HTR-8/SVneo (cell line): ENCODE results near the gene RAB10.
"Not testable (repeated sequence)": the region's sequence is repeated elsewhere in the genome, so short reads cannot be mapped to it uniquely, and the experiment has no call there.

Experiments
- DNase-seq: peaks from one replicate; pipeline ENCODE4 v3.0.0; 2011; ENCODE audit warnings: low spot score, mixed read lengths; ENCODE audit not compliant: insufficient read length
- FAIRE-seq: peaks from 2 replicates; lab custom pipeline; 2011; peaks lifted over from hg19 to GRCh38; lab: Jason Lieb, UNC

The RAB10 gene

DNA sequence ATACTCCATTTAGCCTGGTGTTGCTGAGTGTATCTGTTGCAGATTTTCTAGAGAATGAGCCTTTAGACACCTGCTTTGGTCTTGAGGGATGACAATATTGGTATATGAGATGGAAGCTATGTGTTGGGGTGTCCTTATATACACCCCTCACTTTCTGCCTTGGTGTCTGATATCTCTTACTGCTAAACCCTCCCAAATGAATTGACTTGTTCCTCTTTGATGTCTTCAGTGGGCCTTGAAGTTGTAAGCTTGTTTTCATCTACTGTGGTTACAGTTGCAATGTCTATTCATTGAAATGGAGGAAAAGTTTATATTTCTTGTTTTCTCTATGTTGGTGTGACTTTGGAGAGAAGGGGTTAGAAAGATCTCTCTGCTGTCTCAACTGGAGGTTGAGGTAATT lies 18.9 kb downstream of the RAB10 start:
- DNase-seq (no peak), FAIRE-seq (no peak)

DNA sequence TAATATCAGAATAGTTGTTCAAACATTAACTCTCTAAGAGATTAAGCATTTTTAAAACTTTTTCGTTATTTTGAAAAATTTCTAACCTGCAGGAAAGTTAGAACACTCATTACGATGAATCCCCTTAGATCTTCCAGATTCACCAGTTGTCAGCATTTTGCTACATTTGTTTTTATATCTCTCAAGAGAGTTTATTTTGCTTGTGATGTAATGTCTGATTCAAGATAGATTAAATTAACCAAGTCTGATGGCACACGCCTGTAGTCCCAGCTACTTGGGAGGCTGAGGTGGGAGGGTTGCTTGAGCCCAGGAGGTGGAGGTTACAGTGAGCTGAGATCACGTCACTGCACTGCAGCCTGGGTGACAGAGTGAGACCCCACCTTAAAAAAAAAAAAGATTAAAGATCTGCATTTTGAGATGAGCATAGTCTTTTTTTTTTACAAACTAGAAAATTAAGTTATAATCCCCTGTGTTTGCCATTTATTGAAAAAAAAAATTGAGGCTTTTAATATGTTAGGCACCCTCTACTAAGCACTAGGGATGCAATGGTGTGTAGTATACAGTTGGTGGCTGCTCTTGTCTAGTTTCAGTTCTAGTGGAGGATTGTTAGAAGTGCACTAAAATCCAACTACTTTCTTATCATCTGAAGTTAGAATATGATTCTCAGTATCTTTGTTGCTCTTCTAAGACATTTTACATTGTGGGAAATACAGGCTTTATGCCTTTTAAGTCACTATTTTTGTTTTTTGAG lies 20.9 kb downstream of the RAB10 start:
- DNase-seq (no peak), FAIRE-seq (no peak)

GRCh38 chr2:26058390-26058789 lies 24.5 kb downstream of the RAB10 start:
- FAIRE-seq (no peak), DNase-seq (no peak)

DNA sequence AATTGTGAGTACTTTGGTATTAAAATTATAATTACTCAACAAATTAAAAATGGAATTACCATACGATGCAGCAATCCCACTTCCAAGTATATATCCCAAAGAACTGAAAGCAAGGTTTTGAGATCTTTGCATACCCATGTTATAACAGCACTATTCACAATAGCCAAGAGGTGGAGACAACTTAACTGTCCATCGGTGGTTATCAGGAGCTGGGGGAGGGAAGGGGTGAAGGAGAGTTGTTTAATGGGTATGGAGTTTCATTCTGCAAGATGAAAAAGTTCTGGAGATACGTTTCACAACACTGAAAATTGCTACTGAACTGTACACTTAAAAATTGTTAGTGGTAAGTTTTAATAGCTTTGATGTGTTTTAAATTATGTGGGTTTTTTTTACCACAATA lies 25.7 kb downstream of the RAB10 start:
- FAIRE-seq: no peak
- no peak for DNase-seq

- DNase-seq (no peak), FAIRE-seq (no peak)
These were observed 27.7 kb downstream of the RAB10 start for GRCh38 chr2:26061539-26061938.

- DNase-seq (no peak), FAIRE-seq (no peak)
These were observed 31.0 kb downstream of the RAB10 start for GRCh38 chr2:26064846-26065245.

- FAIRE-seq (no peak), DNase-seq (no peak)
These were observed 33.5 kb downstream of the RAB10 start for GRCh38 chr2:26067186-26067974.

DNA sequence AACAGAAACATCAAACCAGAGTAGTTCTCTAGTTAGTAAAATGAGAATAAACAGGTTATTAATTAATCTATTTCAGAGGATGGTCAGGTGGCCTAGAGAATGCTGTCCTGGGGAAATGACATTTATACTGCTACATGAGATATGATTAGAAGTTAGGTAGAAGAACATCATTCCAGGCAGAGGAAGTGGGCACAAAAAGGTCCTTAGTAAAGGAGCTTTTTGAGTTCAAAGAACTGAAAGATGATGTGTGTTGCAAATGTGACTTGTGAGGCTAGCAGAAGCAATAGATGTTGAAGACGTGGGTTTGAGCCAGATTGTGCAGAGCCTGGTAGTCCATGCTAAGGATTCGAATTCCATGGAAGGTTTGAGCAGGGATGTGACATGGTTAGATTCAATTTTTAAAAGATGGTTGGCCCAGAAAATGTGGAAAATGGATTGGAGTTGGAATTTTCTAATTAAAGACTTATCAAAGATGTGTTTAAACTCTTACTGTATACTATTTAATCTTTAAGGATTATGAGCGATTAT lies 34.2 kb downstream of the RAB10 start:
- FAIRE-seq: no peak

GRCh38 chr2:26068602-26069298 lies 34.9 kb downstream of the RAB10 start:
- FAIRE-seq (no peak), DNase-seq (peak; percentile 48)

More for the DNA sequence above, 34.2 kb downstream of the RAB10 start:
- no peak for DNase-seq

GRCh38 chr2:26070730-26071129 lies 36.8 kb downstream of the RAB10 start:
- FAIRE-seq: no peak
- DNase-seq: no peak

- DNase-seq (no peak), FAIRE-seq (no peak)
These were observed 39.3 kb downstream of the RAB10 start for GRCh38 chr2:26072925-26073768.

DNA sequence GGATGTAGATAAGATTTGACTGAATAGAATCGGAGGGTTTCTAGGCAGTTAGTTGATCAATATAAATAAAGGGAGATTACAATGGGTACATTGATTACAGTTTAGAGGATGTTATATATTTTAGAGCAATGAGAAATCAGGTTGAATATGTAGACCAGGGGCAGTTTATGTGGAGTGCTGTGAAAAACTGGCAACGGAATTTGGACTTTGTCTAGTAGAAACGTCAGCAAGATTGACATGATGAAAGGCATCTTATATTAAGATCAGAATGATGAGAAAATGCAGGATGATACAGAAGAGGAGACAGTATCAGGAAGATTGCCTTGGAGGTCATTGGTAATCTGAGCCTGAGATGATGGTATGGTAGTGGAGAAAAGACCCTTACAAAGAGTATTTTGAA lies 39.9 kb downstream of the RAB10 start:
- no peak for FAIRE-seq
- no peak for DNase-seq

DNA sequence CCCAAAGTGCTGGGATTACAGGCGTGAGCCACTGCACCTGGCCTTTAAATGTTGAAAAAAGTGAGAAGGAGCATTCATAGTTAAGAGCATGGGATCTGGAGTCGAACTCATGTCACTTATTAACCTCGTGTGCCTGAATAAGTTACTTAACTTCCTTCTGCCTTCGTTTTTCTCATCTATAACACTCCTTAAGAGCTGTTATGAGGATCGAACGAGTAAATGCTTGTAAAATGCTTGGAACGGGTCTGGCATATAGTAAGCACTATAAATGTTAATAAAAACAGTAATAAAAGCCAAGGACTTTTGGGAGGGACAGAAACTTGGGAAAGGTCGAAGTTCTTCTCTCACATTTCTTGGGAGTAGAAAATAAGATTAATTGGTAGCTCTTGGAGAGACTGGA lies 40.8 kb downstream of the RAB10 start:
- DNase-seq (no peak), FAIRE-seq (no peak)

- DNase-seq (no peak), FAIRE-seq (no peak)
These were observed 41.3 kb downstream of the RAB10 start for GRCh38 chr2:26075173-26075572.

DNA sequence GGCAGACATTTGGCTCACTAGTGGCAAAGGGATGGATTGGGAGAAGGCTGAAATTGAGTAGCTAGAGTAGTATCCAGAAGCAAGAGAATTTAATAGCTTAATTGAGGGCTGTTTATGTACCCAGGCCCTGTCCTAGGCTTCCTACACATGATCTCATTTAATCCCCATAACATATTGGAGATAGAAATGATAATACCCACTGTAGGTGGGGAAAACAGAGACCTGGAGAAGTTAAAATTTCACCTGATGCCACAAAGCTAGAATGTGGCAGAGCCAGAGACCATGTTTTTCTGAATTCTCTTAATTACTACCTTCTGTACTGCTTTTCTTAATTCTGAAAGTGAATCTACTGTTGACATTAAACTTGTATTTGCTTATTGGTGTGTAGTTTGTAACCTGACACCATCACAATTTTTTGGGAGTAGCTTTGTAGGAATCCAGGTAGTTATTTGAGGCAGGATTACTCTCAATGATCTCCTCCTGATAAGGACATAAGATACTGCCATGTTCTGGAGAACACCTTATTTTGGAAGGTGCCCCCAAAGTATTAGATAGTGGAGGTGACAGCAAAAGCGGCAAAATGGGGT lies 42.2 kb downstream of the RAB10 start:
- no peak for FAIRE-seq
- DNase-seq: no peak

GRCh38 chr2:26077291-26077690 lies 43.4 kb downstream of the RAB10 start:
- FAIRE-seq (no peak), DNase-seq (no peak)

- no peak for FAIRE-seq
These were observed 45.1 kb downstream of the RAB10 start for GRCh38 chr2:26078939-26079338.

GRCh38 chr2:26080356-26080755 lies 46.5 kb downstream of the RAB10 start:
- no peak for DNase-seq
- no peak for FAIRE-seq

More at GRCh38 chr2:26078939-26079338, 45.1 kb downstream of the RAB10 start:
- no peak for DNase-seq

DNA sequence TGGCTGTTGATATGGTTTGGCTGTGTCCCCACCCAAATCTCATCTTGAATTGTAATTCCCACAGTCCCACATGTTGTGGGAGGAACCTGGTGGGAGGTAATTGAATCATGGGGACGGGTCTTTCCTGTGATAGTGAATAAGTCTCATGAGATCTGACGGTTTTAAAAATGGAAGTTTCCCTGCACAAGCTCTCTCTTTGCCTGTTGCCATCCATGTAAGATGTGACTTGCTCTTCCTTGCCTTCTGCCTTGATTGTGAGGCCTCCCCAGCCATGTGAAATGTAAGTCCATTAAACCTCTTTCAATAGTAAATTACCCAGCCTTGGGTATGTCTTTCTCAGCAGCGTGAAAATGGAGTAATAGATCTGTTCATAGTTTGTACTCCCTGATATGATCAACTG lies 47.0 kb downstream of the RAB10 start:
- FAIRE-seq: peak; percentile 44
- DNase-seq: not testable (repeated sequence)
